Measurements from ENCODE around the gene ENTR1. TPM values are rescaled to one million over a fixed set of nuclear protein-coding genes. Genes with fewer than 3 reads are reported as not detected.

Gene ENTR1
- total and polyA plus RNA-seq, 2 donors, result 26.7 to 60.3 TPM

DNA sequence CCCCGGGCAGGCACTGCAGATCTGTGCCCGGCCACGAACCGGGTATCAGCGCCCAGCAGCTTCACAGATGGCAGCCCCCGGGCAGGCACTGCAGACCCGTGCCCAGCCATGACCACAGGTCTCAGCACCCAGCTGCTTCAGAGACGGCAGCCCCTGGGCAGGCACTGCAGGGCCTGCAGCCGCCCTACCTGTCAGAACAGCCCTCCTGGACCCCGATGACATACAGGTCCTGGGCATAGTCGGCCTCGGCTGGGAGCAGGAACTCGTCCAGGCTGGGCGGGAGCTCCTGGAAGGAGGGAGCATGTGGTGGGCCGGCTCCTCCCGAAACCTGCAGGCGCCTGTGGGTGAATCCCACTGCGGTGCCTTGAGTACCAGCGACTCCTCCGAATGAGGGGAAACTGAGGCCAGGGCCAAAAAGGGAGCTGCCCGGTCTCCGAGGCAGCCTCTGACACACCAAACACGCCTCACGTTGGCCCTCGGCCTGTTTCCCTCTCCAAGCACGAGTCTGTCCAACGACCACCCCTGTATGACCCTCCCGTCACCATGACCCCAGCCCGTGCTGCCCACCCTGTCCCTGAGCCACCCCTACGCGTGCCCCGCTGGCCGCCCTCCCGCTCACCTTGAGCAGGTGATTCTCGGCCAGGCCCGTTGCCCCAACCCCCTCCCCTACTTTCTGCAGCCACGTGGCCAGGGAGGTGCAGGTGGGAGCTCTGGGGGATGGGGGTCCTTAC is 23.6 kb upstream of the ENTR1 start:
- no peak overlapping the region for H3K4me3 ChIP-seq (ENCODE audit: low read length in 2 of 2)
- H3K36me3 ChIP-seq (ENCODE audit: control insufficient read depth in 2 of 2, insufficient read depth in 2 of 2, low read length in 1 of 2), result peaks cover 30 to 53% of the 10 kb centered on the region in 2 donors
- DNase-seq (ENCODE audit: low read depth in 6 of 9, low spot score in 9 of 9), result no peak
- H3K4me1 ChIP-seq (ENCODE audit: control insufficient read depth in 2 of 2, insufficient read depth in 2 of 2, low read length in 2 of 2), result peaks cover 14 to 19% of the 10 kb centered on the region in 2 donors
- H3K27ac ChIP-seq (ENCODE audit: low read depth in 1 of 2, low read length in 1 of 2), result no peak overlapping the region
- peaks cover 0 to 10% of the 10 kb centered on the region in 2 donors for H3K27me3 ChIP-seq (ENCODE audit: control insufficient read depth in 2 of 2, insufficient read depth in 1 of 2, low read length in 1 of 2)
- no peaks in the 10 kb centered on the region for H3K9me3 ChIP-seq (ENCODE audit: control insufficient read depth in 2 of 2, insufficient read depth in 1 of 2, low read length in 1 of 2)
- WGBS, result 98% methylated on average over 37 of the region's 37 CpGs

GRCh38 chr9:136433043-136433715 is 22.8 kb upstream of the ENTR1 start:
- peaks cover 35 to 56% of the 10 kb centered on the region in 2 donors for H3K36me3 ChIP-seq (ENCODE audit: control insufficient read depth in 2 of 2, insufficient read depth in 2 of 2, low read length in 1 of 2)
- DNase-seq (ENCODE audit: low read depth in 6 of 9, low spot score in 9 of 9), result no peak
- H3K27me3 ChIP-seq (ENCODE audit: control insufficient read depth in 2 of 2, insufficient read depth in 1 of 2, low read length in 1 of 2), result peaks cover 0 to 2% of the 10 kb centered on the region in 2 donors
- 98% methylated on average over 36 of the region's 36 CpGs for WGBS
- peaks cover 11 to 13% of the 10 kb centered on the region in 2 donors for H3K4me1 ChIP-seq (ENCODE audit: control insufficient read depth in 2 of 2, insufficient read depth in 2 of 2, low read length in 2 of 2)
- no peak overlapping the region for H3K27ac ChIP-seq (ENCODE audit: low read depth in 1 of 2, low read length in 1 of 2)
- no peak overlapping the region for H3K4me3 ChIP-seq (ENCODE audit: low read length in 2 of 2)
- H3K9me3 ChIP-seq (ENCODE audit: control insufficient read depth in 2 of 2, insufficient read depth in 1 of 2, low read length in 1 of 2), result no peaks in the 10 kb centered on the region

DNA sequence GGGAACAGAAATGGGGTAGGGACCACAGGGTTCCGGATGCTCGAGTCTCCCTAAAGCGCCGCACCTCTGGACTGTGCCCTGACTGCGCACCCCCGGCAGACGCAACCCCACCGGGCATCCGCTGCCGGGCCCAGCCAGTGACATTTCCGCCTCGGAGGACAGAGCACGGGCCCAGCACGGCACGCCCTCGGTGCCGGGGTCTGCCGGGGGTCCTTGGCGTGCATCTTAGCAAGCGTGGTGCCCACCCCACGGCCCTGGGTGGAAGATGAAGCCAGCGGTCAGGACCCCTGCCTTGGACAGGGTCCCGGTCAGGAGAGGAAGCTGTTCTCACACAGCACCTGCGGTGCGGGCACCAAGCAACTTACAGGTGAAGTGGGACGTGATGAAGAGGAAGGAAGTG is 22.2 kb upstream of the ENTR1 start:
- WGBS, result 98% methylated on average over 26 of the region's 26 CpGs
- DNase-seq (ENCODE audit: low read depth in 6 of 9, low spot score in 9 of 9), result no peak
- Histone ChIP-seq H3K4me1 (ENCODE audit: control insufficient read depth in 2 of 2, insufficient read depth in 2 of 2, low read length in 2 of 2) (peaks cover 6 to 8% of the 10 kb centered on the region in 2 donors), H3K27ac (ENCODE audit: low read depth in 1 of 2, low read length in 1 of 2) (no peak overlapping the region), H3K9me3 (ENCODE audit: control insufficient read depth in 2 of 2, insufficient read depth in 1 of 2, low read length in 1 of 2) (no peaks in the 10 kb centered on the region), H3K4me3 (ENCODE audit: low read length in 2 of 2) (no peak overlapping the region), H3K36me3 (ENCODE audit: control insufficient read depth in 2 of 2, insufficient read depth in 2 of 2, low read length in 1 of 2) (peaks cover 35 to 56% of the 10 kb centered on the region in 2 donors), H3K27me3 (ENCODE audit: control insufficient read depth in 2 of 2, insufficient read depth in 1 of 2, low read length in 1 of 2) (no peaks in the 10 kb centered on the region)

DNA sequence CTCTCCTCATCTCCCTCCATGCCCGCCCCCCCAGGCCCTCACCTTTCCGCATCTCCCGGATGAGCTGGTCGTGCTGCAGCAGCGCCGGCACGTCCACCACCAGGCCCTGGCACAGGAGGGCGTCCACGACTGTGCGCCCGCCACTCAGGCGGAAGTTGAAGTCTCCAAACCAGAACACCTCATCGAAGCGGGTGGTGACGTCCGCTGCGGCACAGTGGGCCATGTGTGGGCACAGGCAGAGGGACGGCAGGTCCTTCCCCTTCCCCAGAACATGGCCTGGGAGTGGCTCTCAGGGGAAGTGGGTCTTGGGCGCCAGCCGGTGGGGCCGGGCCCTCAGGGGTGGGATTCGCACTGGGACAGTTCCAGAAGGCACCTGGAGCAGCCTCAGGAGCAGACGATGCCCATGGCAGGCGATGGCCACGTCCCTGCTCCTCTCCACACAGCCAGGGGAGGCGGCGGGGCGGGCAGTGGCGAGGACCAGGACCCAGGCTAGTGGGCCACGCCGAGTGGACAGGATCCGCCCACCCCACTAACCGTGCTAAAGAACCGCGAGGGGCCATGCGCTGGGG is 21.5 kb upstream of the ENTR1 start:
- Histone ChIP-seq H3K27me3 (ENCODE audit: control insufficient read depth in 2 of 2, insufficient read depth in 1 of 2, low read length in 1 of 2) (no peaks in the 10 kb centered on the region), H3K4me1 (ENCODE audit: control insufficient read depth in 2 of 2, insufficient read depth in 2 of 2, low read length in 2 of 2) (peaks cover 0 to under 1% of the 10 kb centered on the region in 2 donors), H3K36me3 (ENCODE audit: control insufficient read depth in 2 of 2, insufficient read depth in 2 of 2, low read length in 1 of 2) (peaks cover 39 to 56% of the 10 kb centered on the region in 2 donors), H3K27ac (ENCODE audit: low read depth in 1 of 2, low read length in 1 of 2) (no peak overlapping the region), H3K9me3 (ENCODE audit: control insufficient read depth in 2 of 2, insufficient read depth in 1 of 2, low read length in 1 of 2) (no peaks in the 10 kb centered on the region), H3K4me3 (ENCODE audit: low read length in 2 of 2) (no peak overlapping the region)
- DNase-seq (ENCODE audit: low read depth in 6 of 9, low spot score in 9 of 9), result no peak
- WGBS, result 98% methylated on average over 36 of the region's 36 CpGs

- no peak for DNase-seq (ENCODE audit: low read depth in 6 of 9, low spot score in 9 of 9)
- H3K36me3 ChIP-seq (ENCODE audit: control insufficient read depth in 2 of 2, insufficient read depth in 2 of 2, low read length in 1 of 2), result peaks cover 33 to 52% of the 10 kb centered on the region in 2 donors
- H3K27me3 ChIP-seq (ENCODE audit: control insufficient read depth in 2 of 2, insufficient read depth in 1 of 2, low read length in 1 of 2), result no peaks in the 10 kb centered on the region
- no peak overlapping the region for H3K4me3 ChIP-seq (ENCODE audit: low read length in 2 of 2)
- WGBS, result 98% methylated on average over 29 of the region's 29 CpGs
- no peak overlapping the region for H3K27ac ChIP-seq (ENCODE audit: low read depth in 1 of 2, low read length in 1 of 2)
- H3K4me1 ChIP-seq (ENCODE audit: control insufficient read depth in 2 of 2, insufficient read depth in 2 of 2, low read length in 2 of 2), result no peaks in the 10 kb centered on the region
- no peaks in the 10 kb centered on the region for H3K9me3 ChIP-seq (ENCODE audit: control insufficient read depth in 2 of 2, insufficient read depth in 1 of 2, low read length in 1 of 2)
Observed at GRCh38 chr9:136430588-136431234, 20.3 kb upstream of the ENTR1 start.

DNA sequence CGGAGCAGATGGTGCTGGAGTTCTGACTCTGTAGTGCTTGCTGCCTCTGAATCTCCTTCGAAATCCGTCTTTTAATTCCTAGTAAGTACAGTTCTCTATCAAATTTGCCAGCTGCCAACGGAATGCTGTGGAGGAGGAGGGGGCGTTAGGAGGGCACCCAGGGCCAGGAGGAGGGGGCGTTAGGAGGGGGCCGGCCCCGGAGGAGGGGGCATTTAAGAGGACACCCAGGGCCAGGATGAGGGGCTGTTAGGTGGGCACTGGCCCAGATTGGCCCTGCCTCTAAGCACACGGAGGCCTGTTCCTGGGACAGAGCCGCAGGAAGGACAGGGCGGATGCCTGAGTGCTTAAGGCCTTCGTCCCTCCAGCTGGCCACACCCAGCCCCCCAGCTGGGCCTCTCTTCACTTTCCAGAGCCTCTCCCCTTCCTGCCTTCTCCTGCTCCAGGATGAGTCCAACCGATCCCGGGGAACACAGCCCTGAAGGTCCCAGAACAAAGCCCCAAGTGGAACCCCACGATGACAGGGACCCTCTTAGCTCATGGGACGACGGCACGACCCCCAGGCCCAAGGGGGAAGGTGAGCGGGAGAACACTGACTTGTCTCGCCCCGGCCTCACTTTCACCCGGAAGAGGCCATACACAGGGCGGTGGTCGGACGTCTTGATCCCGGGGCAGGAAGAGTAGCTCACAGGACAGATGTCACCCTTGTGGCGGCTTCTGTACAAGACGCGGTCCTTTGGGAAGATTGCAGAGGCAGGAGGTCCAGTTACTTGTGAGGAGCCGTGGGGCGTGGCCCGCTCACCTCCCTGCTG is 19.5 kb upstream of the ENTR1 start:
- Histone ChIP-seq H3K27ac (ENCODE audit: low read depth in 1 of 2, low read length in 1 of 2) (no peak overlapping the region), H3K4me3 (ENCODE audit: low read length in 2 of 2) (no peak overlapping the region), H3K27me3 (ENCODE audit: control insufficient read depth in 2 of 2, insufficient read depth in 1 of 2, low read length in 1 of 2) (no peaks in the 10 kb centered on the region), H3K9me3 (ENCODE audit: control insufficient read depth in 2 of 2, insufficient read depth in 1 of 2, low read length in 1 of 2) (no peaks in the 10 kb centered on the region), H3K36me3 (ENCODE audit: control insufficient read depth in 2 of 2, insufficient read depth in 2 of 2, low read length in 1 of 2) (peaks cover 35 to 54% of the 10 kb centered on the region in 2 donors), H3K4me1 (ENCODE audit: control insufficient read depth in 2 of 2, insufficient read depth in 2 of 2, low read length in 2 of 2) (no peaks in the 10 kb centered on the region)
- DNase-seq (ENCODE audit: low read depth in 6 of 9, low spot score in 9 of 9), result no peak
- WGBS, result 97% methylated on average over 32 of the region's 32 CpGs

DNA sequence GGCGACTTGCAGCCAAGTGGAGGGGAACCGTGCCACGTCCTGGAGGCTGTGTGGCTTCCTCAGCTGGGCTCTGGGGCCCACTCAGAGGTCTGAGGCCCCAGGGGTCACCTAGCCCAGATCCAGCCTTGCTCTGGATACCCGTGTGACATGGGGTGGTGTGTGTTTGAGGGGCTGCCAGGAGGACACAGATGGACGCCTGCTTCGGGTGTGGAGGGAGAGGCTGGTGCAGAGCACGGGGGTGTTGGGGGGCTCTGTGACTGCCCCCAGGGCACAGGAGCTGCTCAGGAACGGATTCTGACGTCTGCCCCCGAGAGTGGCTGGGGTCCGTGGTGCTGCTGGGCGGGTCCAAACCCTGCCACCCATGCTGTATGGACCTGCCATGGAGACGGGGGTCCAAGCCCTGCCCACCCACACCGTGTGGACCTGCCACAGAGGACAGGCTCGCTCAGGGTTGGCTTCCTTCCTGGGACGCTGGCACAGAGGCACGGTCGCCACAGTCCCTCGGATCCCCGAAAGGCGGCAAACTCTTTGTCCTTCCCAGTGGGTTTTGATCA is 18.7 kb upstream of the ENTR1 start:
- 97% methylated on average over 21 of the region's 21 CpGs for WGBS
- Histone ChIP-seq H3K4me1 (ENCODE audit: control insufficient read depth in 2 of 2, insufficient read depth in 2 of 2, low read length in 2 of 2) (no peaks in the 10 kb centered on the region), H3K36me3 (ENCODE audit: control insufficient read depth in 2 of 2, insufficient read depth in 2 of 2, low read length in 1 of 2) (peaks cover 35 to 59% of the 10 kb centered on the region in 2 donors), H3K4me3 (ENCODE audit: low read length in 2 of 2) (no peak overlapping the region), H3K9me3 (ENCODE audit: control insufficient read depth in 2 of 2, insufficient read depth in 1 of 2, low read length in 1 of 2) (no peaks in the 10 kb centered on the region), H3K27me3 (ENCODE audit: control insufficient read depth in 2 of 2, insufficient read depth in 1 of 2, low read length in 1 of 2) (no peaks in the 10 kb centered on the region), H3K27ac (ENCODE audit: low read depth in 1 of 2, low read length in 1 of 2) (no peak overlapping the region)
- no peak for DNase-seq (ENCODE audit: low read depth in 6 of 9, low spot score in 9 of 9)

GRCh38 chr9:136426787-136427186 is 16.4 kb upstream of the ENTR1 start:
- Histone ChIP-seq H3K27ac (ENCODE audit: low read depth in 1 of 2, low read length in 1 of 2) (no peak overlapping the region), H3K4me1 (ENCODE audit: control insufficient read depth in 2 of 2, insufficient read depth in 2 of 2, low read length in 2 of 2) (no peaks in the 10 kb centered on the region), H3K4me3 (ENCODE audit: low read length in 2 of 2) (no peak overlapping the region), H3K27me3 (ENCODE audit: control insufficient read depth in 2 of 2, insufficient read depth in 1 of 2, low read length in 1 of 2) (no peaks in the 10 kb centered on the region), H3K36me3 (ENCODE audit: control insufficient read depth in 2 of 2, insufficient read depth in 2 of 2, low read length in 1 of 2) (peaks cover 52 to 61% of the 10 kb centered on the region in 2 donors), H3K9me3 (ENCODE audit: control insufficient read depth in 2 of 2, insufficient read depth in 1 of 2, low read length in 1 of 2) (no peaks in the 10 kb centered on the region)
- DNase-seq (ENCODE audit: low read depth in 6 of 9, low spot score in 9 of 9), result no peak
- WGBS, result 92% methylated on average over 12 of the region's 12 CpGs
